ENCODE results near the gene IFITM10.
"Not testable (repeated sequence)": the region's sequence is repeated elsewhere in the genome, so short reads cannot be mapped to it uniquely, and the experiment has no call there.

IFITM10 gene

DNA sequence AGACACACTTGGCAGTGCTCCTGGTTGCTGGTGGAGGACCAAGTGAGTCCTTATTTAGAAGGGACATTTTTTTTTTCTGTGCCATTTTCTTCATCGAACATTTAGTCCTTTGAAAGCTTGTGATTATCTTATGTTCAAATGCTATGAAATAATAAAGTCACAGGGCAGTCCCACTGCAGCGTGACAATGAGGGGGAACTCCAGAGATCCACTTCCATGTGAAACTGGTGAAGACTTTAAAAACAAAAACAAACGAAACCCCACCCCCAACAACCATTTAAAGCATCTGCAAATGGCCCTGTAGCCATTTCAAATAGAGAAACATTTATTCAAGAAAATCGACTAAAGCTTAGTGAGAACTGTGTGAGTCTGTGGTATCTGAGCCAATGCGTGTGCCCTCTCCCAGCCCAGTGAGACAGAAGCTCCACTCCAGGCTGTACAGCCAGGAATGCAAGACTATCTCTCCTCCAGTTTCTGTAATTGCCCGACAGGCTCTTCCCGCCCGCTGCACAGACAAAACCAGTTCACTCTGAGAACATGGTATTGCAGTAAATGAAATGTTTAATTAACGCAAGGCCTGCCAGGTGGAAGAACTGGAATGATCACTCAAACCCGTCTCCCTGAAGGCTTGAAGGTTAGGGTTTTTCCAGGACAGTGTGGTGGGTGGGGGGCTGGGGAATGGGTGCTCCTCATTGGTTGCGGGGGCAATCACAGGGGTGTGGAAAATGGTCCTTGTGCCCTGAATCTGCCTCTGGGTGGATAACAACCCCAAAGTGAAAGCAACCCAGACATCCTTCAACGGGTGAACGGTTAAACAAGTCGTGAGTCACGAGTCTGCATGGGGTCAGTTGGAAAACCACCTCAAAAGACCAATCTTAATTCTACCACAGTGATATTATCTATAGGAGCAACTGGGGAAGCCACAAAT is 45.0 kb downstream of the IFITM10 start:
- no peak for DNase-seq

DNA sequence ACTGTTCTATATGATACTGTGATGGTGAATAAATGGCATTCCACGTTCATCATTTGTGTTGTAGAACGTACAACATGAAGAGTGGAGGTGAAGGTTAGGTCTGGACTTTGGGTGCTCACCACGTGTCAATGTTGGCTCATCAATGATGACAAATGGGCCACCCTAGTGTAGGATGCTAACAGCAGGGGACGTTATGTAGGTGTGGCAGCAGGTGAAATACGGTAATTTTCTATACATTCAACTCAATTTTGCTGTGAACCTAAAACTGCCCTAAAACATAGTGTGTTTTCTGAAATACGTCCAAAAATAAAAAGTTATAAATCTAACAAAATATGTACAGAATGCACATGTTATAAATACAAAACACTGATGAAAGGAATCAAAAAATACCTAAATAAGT is 47.2 kb downstream of the IFITM10 start:
- no peak for DNase-seq

DNA sequence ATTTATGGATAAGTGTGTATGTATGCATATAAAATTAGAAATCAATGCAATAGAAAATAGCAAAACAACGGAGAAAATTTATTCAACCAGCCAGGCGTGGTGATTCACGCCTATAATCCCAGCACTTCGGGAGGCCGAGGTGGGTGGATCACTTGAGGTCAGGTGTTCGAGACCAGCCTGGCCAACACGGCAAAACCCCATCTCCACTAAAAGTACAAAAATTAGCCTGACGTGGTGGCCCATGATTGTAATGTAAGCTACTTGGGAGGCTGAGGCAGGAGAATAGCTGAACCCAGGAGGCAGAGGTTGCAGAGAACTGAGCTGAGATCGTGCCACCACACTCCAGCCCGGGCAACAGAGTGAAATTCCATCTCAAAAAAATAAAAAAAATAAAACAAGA is 47.9 kb downstream of the IFITM10 start:
- no peak for DNase-seq

DNA sequence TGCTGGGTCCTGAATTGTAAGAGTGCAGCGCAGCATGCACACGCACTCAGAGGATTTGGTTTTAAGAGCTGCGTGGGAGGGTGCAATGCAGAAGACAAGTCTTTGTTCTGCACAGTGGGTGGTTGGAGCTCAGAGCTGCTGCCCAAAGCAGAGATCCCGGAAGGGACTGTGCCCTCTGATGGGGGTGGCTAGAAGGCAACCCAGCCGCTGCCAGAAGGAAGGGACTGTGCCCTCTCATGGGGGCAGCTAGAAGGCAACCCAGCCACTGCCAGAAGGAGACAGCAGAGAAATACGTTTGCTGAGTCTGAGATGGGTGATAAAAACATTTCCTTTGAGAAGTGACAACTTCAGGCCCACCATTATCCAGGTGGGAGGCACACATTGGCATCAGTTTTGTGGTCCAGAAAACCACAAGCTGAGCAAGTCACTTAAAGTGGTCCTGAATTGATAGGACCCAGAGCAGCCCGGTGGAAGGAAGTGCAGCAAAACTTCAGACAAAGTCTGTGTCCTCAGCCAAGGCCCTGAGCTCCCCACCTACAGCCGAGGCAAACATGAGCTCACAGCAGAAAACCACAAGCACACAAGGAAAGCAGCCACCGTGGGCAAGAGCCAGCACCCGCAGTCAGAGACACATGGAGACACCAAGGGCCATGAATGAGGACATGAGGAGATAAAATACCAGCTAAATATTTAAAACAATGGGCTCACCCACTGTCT is 49.1 kb downstream of the IFITM10 start:
- DNase-seq = no peak

DNA sequence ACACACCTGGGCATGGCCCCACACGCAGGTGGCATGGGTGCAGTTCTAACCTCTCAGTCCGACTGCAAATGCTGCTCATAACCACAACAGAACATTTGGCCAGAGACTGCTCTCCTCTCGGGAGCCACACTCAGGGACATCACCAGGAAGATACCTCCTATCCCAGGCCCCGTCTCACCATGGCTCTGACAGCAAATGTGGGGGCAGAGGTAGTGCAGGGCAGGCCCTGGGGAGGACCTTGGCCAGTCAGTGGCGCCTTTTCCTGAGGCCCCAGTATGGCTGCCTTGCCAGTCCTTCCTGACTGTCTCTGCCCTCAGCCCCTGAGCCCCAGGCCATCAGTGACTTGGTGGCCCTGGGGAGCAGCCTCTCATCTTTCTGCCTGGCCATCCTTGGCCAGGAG is 50.6 kb downstream of the IFITM10 start:
- no peak for DNase-seq

DNA sequence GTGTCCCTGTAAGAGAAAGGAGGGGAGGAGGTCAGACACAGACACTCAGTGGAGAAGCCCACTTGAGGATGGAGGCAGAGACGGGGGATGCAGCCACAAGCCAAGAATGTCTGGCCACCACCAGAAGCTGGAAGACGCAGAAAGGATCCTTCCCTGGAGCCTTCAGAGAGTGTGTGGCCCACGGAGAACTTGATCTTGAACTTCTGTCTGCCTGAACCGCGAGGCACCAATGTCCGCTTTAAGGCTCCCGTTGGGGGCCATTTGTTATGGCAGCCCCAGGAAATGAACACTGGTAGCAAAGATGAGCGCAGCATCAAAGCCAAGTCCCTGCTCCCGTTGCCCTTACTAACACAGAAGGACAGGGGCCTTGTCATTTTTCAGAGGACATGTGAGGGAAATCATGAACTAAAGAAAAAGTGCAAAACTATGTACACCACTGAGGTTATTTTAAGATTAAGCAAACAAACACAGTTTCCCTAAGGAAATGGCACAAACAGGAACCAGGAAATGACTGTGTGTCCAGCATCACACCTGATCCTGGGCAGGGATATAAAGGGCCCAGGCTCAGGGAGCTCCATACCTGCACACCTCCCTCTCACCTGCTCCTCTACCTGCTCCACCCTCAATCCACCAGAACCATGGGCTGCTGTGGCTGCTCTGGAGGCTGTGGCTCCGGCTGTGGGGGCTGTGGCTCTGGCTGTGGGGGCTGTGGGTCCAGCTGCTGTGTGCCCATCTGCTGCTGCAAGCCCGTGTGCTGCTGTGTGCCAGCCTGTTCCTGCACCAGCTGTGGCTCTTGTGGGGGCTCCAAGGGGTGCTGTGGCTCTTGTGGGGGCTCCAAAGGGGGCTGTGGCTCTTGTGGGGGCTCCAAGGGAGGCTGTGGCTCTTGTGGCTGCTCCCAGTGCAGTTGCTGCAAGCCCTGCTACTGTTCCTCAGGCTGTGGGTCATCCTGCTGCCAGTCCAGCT is 53.5 kb downstream of the IFITM10 start, which contains the start of gene KRTAP5-6:
KRTAP5-6 (plus strand) TSS at position 588 of the 963 bp plus-strand sequence; CDS start at position 639, 51 bp downstream.
- no peak for DNase-seq

DNA sequence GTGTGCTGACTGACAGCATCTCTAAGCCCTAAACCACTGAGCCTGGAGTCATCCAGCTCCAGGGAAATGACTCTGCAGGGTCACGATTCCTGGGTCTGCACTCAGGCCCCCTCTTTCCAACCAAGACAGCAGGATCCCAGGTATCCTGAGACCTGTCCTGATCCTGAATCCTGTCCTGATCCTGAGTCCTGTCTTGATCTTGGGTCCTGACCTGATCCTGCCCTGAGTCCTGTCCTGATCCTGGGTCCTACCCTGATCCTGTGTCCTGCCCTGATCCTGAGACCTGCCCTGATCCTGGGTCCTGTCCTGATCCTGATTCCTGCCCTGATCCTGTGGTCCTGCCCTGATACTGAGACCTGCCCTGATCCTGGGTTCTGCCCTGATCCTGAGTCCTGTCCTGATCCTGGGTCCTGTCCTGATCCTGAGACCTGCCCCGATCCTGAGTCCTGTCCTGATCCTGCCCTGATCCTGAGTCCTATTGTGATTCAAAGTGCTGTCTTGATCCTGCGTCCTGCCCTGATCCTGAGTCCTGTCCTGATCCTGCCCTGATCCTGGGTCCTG is 54.8 kb downstream of the IFITM10 start:
- DNase-seq = no peak

DNA sequence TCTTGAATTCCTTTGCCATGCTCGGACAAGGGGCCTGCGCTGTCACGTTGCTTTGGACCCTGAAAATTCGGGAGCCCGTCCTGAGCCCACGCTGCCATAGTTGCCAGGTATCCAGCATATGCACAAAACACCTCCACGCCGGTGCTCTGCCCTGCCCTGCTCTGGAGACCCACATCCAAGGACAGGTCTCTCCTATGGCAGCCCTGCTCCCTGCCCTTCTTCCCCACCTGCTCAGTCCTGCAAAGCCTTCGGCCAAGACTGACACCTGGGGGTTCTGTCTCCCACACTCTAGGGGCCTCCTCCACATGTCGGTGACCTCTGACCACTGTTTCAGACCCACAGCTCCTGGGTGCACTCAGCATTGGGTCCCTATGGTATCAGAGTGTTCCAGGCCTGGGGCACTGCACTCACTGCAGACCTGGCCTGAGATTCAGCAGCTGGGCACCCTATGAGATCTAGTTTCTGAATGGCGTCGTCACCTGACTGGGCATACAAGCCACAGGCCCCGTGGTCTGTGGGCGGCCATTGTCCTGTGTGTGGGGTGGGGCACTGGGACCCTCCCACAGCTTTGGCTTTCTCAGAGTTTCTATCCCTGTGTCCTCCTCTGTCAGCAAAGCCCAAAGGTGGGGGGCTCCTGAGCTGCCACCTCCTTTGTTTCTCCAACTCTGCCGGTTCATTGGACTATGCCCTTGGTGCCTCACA is 55.4 kb downstream of the IFITM10 start:
- DNase-seq = no peak

DNA sequence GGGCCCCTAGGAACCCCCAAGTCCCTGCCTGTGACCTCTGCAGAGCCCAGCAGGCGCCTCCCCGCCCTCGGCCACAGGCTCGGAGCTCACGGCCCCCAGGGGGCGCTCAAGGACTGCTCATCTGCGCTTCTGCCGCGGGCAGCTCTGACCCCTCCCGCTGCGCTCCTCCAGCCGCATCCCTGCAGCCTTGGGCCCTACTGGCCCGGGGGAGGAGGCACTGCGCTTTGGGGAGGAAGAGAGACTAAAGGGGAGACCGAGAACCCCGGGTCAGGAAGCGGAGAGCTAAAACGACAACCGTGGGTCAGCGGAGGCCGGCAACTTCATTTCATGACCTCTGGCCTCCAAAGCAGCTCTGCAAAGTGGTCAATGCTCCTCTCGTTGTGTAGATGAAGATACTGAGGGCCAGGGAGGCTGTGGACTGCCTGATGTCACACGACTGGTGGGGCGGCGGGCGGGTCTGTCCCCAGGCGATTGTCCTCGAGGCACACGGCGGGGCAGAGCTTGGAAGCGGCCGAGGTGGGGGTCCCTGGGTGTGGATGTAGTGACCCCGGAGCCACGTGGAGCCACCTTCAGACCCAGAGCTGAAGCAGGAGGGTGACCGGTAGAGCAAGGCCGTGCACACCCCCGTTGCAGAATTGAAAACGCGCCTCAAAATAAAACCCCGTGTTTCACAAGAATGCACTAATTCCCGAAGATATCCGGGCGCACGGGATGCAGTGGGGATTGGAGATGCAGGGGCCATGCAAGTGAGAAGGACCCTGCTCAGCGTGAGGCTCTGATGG is 56.1 kb downstream of the IFITM10 start:
- DNase-seq = peak; percentile 17 to 69

DNA sequence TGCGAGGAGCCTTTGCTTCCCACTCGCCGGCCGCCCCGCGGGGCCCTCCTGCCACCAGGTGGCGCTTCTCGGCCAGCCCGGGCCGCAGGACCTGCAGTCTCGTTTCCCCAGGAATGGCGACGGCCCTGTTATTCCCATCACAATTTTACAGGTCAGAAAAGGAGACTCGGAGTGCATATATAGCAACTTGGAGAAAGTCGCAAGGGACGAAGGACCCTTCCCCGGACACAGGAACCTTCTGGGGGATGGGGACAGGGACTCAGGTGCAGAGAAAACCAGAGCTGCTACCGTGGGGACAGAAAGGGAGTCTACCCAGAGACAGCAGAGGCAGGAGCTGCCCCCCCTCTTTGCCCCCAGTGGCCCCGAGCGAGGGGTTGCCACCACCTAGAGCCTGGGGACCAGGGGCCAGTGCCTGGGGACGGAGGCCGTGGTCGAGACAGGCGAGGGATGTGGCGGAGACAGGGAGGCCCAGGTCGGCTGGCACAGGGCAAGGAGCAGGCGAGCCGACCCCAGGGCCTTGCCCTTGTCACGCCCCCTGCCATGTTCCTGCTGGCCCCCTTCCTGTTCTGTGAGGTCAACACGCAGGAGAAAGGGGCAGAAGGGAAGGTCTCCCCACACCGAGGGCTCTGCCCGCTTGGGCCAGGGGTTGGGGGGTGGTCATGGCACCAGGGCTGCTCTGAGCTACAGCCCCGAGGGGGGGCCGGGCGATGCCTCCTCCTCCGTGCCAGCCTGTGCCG is 56.9 kb downstream of the IFITM10 start:
- DNase-seq = peak; percentile 12 to 65

DNA sequence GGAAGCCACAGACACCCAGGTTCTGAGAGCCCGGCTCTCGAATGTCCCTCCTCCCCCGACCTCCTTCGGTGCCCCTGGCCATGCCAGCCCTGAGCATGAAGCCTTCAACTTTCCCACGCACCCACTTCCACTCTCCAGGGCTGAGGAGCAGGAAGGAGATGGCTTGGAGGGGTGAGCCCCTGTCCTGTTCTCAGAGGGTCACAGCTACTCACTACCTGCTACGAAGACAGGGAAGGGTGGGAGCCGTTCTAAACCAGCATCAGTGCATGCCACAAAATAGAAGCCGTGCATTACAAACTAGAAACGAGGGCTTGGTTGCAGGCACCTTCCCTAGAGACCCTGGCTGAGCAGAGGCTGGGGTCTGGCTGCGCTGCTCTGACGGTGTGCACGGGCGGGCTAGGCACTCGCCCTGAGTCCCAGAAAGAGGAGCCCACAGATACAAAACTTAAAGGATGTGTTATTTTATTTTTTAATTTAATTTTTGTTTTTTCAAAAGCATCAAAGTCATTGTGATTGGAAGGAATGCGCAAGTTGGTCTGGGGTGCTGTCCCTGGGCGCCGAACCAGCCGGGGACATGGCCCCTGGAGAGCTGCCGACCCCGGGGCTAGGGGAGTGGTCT is 57.6 kb downstream of the IFITM10 start:
- DNase-seq = no peak

DNA sequence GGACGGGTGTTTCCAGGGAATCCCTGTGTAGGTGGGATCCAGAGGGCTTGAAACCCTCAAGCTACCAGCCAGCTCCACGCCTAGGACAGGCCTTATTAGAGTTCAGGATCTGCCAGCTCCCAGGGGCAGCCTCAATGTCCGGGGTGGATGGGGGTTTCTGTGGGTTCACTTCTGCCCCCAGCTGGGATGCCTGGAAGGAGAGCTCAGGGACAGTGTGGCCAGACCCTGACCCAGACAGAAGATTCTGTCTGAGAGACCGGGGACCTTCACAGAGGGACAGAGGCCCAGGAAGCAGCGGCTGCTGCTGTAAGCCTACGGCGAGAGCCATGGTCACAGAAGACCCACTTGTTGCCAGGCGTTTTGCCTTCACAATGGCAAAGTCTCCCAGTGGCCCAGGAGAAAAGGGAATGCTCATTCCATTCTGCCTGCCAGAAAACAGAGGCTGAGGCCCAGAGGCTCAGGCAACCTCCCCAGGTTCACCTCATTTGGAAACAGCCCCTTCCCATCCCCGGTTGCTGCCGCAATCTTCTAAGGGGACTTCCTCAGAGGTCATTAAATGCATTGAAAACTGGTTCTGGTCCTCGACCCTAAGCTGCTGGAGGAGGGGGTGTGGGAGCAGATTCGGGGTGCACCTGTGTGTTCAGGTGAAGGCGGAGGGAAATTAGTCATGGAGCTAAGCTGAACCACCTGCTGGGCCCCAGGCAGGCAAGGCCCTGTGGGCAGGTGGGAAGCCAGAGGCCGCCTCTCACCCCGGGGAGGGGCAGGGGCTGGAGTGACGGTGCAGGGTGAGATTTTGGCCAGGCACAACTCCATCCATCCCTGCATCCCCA is 58.3 kb downstream of the IFITM10 start:
- no peak for DNase-seq

DNA sequence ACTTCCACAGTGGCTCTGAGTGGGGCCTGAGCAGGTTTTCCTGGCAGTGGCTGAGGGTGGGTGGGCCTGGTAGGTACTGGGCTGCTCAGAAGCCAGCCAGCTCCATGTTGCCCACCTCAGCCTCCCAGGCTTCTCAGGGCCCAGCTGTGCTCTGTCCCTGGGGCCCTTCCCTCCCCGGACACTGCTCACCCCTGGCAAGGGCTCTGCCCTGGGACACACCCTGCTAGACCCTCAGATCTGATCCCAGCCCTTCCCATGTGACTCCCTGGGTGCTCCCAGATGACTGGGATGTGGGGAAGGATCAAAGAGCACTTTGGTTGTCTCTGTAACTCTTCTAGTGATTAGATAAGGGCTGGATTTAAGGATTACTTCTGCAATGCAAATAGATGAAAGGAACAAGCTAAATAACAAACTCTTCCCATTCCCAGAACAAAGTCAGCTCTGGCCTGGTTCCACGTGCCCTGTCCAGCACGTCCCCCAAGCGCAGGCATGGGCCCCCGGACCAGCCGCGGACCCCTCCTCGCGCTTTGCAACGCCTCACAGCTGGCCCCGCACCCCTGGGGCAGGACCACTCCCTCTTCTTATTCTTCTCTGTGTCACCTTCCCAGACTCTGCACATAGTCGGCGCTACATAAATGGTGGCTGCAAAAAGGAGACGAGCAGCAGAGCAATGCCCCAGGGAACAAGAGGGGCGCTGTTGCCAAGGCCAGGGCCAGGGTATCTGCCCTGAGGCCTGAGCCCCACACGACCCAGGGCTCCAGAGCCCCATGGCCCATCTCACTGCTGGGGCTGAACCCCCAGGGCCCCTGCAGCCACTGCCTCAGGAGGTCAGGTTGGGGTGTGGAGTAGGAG is 59.1 kb downstream of the IFITM10 start:
- peak in 1 of 2 experiments; percentile 9 for DNase-seq

DNA sequence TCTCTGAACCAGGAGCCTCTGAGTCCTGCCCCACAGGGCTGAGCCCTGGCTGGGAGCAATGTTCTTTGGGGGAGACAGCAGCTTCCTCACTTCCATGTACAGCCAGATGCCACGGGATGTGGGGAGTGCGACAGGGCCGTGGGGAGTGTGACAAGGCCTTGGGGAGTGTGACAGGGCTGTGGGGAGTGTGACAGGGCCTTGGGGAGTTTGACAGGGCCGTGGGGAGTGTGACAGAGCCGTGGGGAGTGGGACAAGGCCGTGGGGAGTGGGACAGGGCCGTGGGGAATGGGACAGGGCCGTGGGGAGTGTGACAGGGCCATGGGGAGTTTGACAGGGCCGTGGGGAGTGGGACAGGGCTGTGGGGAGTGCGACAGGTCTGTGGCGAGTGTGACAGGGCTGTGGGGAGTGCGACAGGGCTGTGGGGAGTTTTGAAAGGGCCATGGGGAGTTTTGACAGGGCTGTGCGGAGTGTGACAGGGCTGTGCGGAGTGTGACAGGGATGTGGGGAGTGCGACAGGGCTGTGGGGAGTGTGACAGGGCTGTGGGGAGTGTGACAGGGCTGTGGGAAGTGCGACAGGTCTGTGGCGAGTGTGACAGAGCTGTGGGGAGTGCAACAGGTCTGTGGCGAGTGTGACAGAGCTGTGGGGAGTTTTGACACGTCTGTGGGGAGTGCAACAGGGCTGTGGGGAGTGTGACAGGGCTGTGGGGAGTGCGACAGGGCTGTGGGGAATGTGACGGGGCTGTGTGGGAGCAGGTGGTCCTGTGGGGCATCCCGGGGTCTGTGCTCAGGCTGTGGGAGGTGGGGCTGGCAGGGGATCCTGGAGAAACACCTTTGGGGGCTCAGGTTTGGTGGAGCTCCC is 60.0 kb downstream of the IFITM10 start:
- no peak for DNase-seq

DNA sequence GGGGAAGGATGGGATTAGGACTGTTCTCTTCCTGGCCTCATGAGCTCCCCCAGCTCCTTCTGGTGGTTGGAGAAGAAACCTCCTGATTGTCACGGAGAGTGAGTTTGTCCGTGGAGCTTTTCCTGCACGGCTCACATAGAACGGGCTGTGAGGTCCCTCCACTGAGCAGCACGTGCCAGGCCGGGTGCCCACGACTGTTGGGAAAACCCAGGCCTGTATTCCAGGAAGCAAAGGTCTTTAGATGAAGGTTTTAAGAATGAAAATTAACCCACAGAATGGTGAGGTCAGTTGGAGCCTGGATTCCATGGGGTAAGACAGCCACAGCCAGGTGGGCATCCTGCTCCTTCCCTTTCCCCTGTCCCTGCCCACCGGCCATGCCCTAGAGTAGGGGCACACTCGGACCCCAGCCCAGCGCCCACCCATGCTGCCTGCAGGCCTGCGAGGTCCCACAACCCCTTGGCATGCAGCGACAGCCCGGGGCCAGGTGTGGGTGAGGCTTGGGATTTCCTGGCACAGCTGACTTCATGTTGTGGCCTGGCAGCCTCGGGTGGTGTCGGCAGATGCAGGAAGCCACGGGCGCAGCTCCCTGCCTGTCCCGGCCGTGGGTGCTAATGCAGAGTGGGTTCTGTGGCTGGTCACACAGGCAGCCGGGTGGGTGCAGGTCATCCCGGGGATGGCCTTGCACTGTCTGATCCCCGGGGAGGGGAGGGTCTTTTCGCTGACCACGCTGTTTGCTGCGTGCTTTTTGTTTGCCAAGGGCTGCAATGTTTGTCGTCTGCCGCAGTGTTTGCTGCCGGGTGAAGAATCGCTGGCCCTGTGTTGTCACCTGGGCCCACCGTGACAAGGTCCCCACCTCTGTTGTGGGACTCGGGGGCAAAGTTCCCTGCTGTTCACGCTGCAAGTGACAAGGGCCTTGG is 60.9 kb downstream of the IFITM10 start:
- DNase-seq = not testable (repeated sequence)

All from NCI-H524 (cell line).